Heart left ventricle (tissue), 13 donors: ENCODE results near the gene CYP46A1.

ENCODE experiments used
- CTCF ChIP-seq, 12 donors: fragments of 200-600 bp; sonication (generic) in 4 of 12; IDR thresholded peaks; one replicate each; pipeline versions ENCODE4 v1.5.0 to v1.8.0; 2018 to 2022; ENCODE audit warnings: antibody characterized with exemption in 12 of 12, mild to moderate bottlenecking in 5 of 12
- POLR2A ChIP-seq, 2 donors: fragments of 450-650 bp; IDR thresholded peaks; one replicate each; pipeline ENCODE4 v1.6.1; 2017; ENCODE audit warnings: antibody characterized with exemption in 2 of 2, mild to moderate bottlenecking in 2 of 2, moderate library complexity in 2 of 2
- donor health status: ischemic (EF 13 %, LVEDD 7.1; RV severe dilation, severe dysfunction).
- donor health status: DM: no; HTN: yes; CAD: no.
- donor health status: DM: no; HTN: no; CAD: no.
- donor health status: ischemic (EF 25% LVEDD 6.9; RV normal size, moderate dysfunction).
- donor health status: ischemic (EF 25% LVEDD 5.7; RV mildly dilated, moderate dysfunction).
- donor health status: ischemic (EF 35%, LVEDD 5.7; RV mildly dilated, moderate dysfunction).
- donor health status: nonischemic (EF 11% LVEDD 7.7; RV severe dilation, severe dysfunction).
- donor health status: DM: yes; HTN: yes; CAD: no.
- donor health status: PGD.
- donor health status: ischemic (EF 29% LVEDD 5.4; RV normal size, mild dysfunction).
- donor health status: nonischemic (EF 23%, LVEDD 6.1; RV moderate dilation, normal function).

- TF ChIP-seq CTCF (IDR thresholded peaks at IDR 0.05): no peak
- no peak for TF ChIP-seq POLR2A (IDR thresholded peaks at IDR 0.05)
These were observed 21.3 kb upstream of the CYP46A1 start for GRCh38 chr14:99662846-99663245.
